HepG2 (cell line): ENCODE measurements around the gene SFTA2. TPM values are rescaled to one million over a fixed set of nuclear protein-coding genes. Genes with fewer than 3 reads are reported as not detected.

Experiments
- ATF5 ChIP-seq: sonication (generic); formaldehyde crosslinking; IDR thresholded peaks from 2 replicates; pipeline ENCODE4 v1.4.0; 2020; ENCODE audit warnings: mild to moderate bottlenecking, low read depth, missing genetic modification reagents
- ESRRA ChIP-seq: sonication (generic); formaldehyde crosslinking; IDR thresholded peaks from 2 replicates; pipeline ENCODE4 v1.5.1; 2020; ENCODE audit warnings: mild to moderate bottlenecking, low read depth, missing genetic modification reagents
- FOXA3 ChIP-seq: IDR thresholded peaks from 2 replicates; pipeline ENCODE4 v1.6.1; 2016; ENCODE audit warnings: missing genetic modification reagents, missing compliant biosample characterization
- MTF1 ChIP-seq: sonication (generic); formaldehyde crosslinking; IDR thresholded peaks from 2 replicates; pipeline ENCODE4 v1.5.0; 2020; ENCODE audit warnings: missing genetic modification reagents
- NAIF1 ChIP-seq: sonication (generic); formaldehyde crosslinking; IDR thresholded peaks from 2 replicates; pipeline ENCODE4 v1.5.0; 2020; ENCODE audit warnings: mild to moderate bottlenecking, missing genetic modification reagents, borderline replicate concordance
- PCBP1 ChIP-seq: fragments of 200-400 bp; formaldehyde crosslinking; IDR thresholded peaks from 2 replicates; pipeline ENCODE4 v1.6.1; 2017; ENCODE audit warnings: mild to moderate bottlenecking, low read depth, low read length, borderline replicate concordance
- TBX2 ChIP-seq: sonication (generic); formaldehyde crosslinking; IDR thresholded peaks from 2 replicates; pipeline ENCODE4 v1.5.0; 2020; ENCODE audit warnings: missing genetic modification reagents, mild to moderate bottlenecking, borderline replicate concordance
- ZBED4 ChIP-seq: sonication (generic); formaldehyde crosslinking; IDR thresholded peaks from 2 replicates; pipeline ENCODE4 v1.4.0; 2020; ENCODE audit warnings: missing genetic modification reagents, borderline replicate concordance
- ZNF543 ChIP-seq: sonication (generic); formaldehyde crosslinking; IDR thresholded peaks from 2 replicates; pipeline ENCODE4 v1.4.0; 2020; ENCODE audit warnings: mild to moderate bottlenecking, missing genetic modification reagents
- ZNF572 ChIP-seq: sonication (generic); formaldehyde crosslinking; IDR thresholded peaks from 2 replicates; pipeline ENCODE4 v1.5.1; 2020; ENCODE audit warnings: mild to moderate bottlenecking, missing genetic modification reagents
- polyA plus RNA-seq, 8 experiments: library from polyadenylated mRNA; depleted of rRNA in 3 of 8; stranded (reverse) in 7 of 8; unstranded in 1 of 8; fragments of >200 nt; fragmentation: Illumina TruSeq in 4 of 8; extraction: Trizol in 4 of 8; gene quantifications; 2 replicates each; pipeline versions ENCODE4 v1.2.1 to v1.2.3, GENCODE V29; 2011 to 2016; ENCODE audit warnings: low read depth in 4 of 8, missing spikeins in 1 of 8, mixed read lengths in 1 of 8; ENCODE audit not compliant: insufficient read depth in 1 of 8
- total RNA-seq, 5 experiments: library from RNA; depleted of rRNA; stranded (reverse); fragments of >200 nt; fragmentation: Illumina TruSeq; extraction: Trizol; gene quantifications; 2 replicates each; pipeline ENCODE4 v1.2.3, GENCODE V29; 2016; ENCODE audit warnings: low read depth in 1 of 5
- TF ChIP-seq, protein P1 (sequence below): sonication (generic); formaldehyde crosslinking; IDR thresholded peaks from 2 replicates; pipeline ENCODE4 v1.5.0; 2020; ENCODE audit warnings: mild to moderate bottlenecking, low read depth, missing genetic modification reagents, borderline replicate concordance
- TF ChIP-seq, protein P2 (sequence below): sonication (generic); formaldehyde crosslinking; IDR thresholded peaks from 2 replicates; pipeline ENCODE4 v1.8.1; 2023; ENCODE audit warnings: mild to moderate bottlenecking, missing genetic modification reagents
- TF ChIP-seq, protein P3 (sequence below): sonication (generic); formaldehyde crosslinking; IDR thresholded peaks from 2 replicates; pipeline ENCODE4 v1.4.0; 2020; ENCODE audit warnings: missing genetic modification reagents
- TF ChIP-seq, protein P4 (sequence below), 2 experiments: sonication (generic) in 1 of 2; formaldehyde crosslinking in 1 of 2; IDR thresholded peaks; 2 replicates each; pipeline versions ENCODE4 v1.5.1 to v1.6.1; 2011 to 2020; ENCODE audit warnings: borderline replicate concordance in 1 of 2, low read depth in 1 of 2, low read length in 1 of 2, mild to moderate bottlenecking in 1 of 2, missing genetic modification reagents in 1 of 2, moderate library complexity in 1 of 2
- TF ChIP-seq, protein P5 (sequence below): sonication (generic); formaldehyde crosslinking; IDR thresholded peaks from 2 replicates; pipeline ENCODE4 v1.8.1; 2023; ENCODE audit warnings: mild to moderate bottlenecking, missing genetic modification reagents, borderline replicate concordance

Gene SFTA2
- total and polyA plus RNA-seq, 2 of the 13 experiments (the other 11 are each of a cell fraction or from before 2014, with no cell fraction given) = not detected

DNA sequence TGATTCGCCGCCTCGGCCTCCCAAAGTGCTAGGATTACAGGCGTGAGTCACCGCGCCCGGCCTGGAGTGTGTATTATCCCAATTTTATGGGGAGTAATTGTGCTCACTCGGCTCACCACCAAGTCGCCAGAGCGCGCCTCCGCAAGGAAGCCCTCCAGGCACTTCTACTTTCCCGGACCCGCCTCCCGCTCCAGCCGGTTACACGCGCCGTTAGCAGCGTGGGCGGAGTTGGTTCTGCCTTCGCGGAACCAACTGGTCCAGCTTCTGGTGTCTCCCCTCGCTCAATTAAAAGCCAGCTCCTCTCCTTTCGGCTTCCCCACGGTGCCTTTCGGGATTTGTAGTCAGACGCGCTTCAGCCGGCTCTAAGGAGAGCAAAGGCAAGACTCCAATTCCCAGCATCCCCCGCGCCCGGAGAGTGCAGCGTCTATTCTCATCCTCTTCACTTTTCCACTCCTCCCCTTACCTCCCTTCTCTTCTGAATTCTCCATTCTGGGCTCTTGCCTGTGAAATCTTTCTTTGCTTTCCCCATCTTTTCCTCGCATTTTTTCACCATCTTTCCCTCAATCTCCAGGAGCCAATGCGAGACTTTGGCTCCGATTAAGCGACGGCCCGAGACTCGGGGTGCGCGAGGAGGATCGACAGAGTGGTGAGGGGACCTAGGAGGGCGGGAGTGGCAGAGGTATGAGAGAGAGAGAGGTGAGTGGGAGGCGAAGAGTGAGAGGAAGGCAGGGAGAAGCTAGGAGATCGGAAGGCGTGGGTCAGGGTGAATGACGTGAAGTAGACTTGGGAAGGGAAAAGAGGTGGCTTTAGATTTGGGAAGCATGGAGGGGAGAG, 24.0 kb downstream of the SFTA2 start, which contains the start of gene GTF2H4 (continued):
- TF ChIP-seq ZBED4 (CRISPR knock-in tag) (peak; percentile 96), ESRRA (CRISPR knock-in tag) (peak; percentile 15; the same call in 1 of the 2 replicates), ATF5 (CRISPR knock-in tag) (no peak), ZNF572 (CRISPR knock-in tag) (peak; percentile 97), PCBP1 (peak; percentile 97), MTF1 (CRISPR knock-in tag) (no peak), TBX2 (peak; percentile 83), NAIF1 (no peak), ZNF543 (CRISPR knock-in tag) (peak; percentile 93), FOXA3 (CRISPR knock-in tag) (peak; percentile 54)
- TF ChIP-seq, protein P1, sequence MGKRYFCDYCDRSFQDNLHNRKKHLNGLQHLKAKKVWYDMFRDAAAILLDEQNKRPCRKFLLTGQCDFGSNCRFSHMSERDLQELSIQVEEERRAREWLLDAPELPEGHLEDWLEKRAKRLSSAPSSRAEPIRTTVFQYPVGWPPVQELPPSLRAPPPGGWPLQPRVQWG (CRISPR knock-in tag) = no peak
- TF ChIP-seq, protein P2, sequence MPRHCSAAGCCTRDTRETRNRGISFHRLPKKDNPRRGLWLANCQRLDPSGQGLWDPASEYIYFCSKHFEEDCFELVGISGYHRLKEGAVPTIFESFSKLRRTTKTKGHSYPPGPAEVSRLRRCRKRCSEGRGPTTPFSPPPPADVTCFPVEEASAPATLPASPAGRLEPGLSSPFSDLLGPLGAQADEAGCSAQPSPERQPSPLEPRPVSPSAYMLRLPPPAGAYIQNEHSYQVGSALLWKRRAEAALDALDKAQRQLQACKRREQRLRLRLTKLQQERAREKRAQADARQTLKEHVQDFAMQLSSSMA (CRISPR knock-in tag) = no peak; the same call in 1 of the 2 replicates
- TF ChIP-seq, protein P3, sequence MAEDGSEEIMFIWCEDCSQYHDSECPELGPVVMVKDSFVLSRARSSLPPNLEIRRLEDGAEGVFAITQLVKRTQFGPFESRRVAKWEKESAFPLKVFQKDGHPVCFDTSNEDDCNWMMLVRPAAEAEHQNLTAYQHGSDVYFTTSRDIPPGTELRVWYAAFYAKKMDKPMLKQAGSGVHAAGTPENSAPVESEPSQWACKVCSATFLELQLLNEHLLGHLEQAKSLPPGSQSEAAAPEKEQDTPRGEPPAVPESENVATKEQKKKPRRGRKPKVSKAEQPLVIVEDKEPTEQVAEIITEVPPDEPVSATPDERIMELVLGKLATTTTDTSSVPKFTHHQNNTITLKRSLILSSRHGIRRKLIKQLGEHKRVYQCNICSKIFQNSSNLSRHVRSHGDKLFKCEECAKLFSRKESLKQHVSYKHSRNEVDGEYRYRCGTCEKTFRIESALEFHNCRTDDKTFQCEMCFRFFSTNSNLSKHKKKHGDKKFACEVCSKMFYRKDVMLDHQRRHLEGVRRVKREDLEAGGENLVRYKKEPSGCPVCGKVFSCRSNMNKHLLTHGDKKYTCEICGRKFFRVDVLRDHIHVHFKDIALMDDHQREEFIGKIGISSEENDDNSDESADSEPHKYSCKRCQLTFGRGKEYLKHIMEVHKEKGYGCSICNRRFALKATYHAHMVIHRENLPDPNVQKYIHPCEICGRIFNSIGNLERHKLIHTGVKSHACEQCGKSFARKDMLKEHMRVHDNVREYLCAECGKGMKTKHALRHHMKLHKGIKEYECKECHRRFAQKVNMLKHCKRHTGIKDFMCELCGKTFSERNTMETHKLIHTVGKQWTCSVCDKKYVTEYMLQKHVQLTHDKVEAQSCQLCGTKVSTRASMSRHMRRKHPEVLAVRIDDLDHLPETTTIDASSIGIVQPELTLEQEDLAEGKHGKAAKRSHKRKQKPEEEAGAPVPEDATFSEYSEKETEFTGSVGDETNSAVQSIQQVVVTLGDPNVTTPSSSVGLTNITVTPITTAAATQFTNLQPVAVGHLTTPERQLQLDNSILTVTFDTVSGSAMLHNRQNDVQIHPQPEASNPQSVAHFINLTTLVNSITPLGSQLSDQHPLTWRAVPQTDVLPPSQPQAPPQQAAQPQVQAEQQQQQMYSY = no peak
- TF ChIP-seq, protein P4, sequence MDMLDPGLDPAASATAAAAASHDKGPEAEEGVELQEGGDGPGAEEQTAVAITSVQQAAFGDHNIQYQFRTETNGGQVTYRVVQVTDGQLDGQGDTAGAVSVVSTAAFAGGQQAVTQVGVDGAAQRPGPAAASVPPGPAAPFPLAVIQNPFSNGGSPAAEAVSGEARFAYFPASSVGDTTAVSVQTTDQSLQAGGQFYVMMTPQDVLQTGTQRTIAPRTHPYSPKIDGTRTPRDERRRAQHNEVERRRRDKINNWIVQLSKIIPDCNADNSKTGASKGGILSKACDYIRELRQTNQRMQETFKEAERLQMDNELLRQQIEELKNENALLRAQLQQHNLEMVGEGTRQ (IDR thresholded peaks at IDR 0.05; ENCODE audit: low read depth, low read length) = no peak
- TF ChIP-seq, protein P4 (CRISPR knock-in tag; IDR thresholded peaks at IDR 0.05; ENCODE audit: borderline replicate concordance) = no peak
- TF ChIP-seq, protein P5, sequence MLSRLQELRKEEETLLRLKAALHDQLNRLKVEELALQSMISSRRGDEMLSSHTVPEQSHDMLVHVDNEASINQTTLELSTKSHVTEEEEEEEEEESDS (CRISPR knock-in tag) = 0 out of 2 replicates have a peak, but pooled peaks have one; percentile 70
